ENCODE data around the gene TMOD4.

The TMOD4 gene

GRCh38 chr1:151142411-151143056 is 33.2 kb downstream of the TMOD4 start:
- no peaks in the 10 kb centered on the region for H3K36me3 ChIP-seq (ENCODE audit: insufficient read depth, low read length)
- H3K27ac ChIP-seq (ENCODE audit: low read depth, low read length), result no peak overlapping the region
- no peak overlapping the region for H3K4me3 ChIP-seq (ENCODE audit: low read depth, low read length)
- peaks cover 8% of the 10 kb centered on the region for H3K4me1 ChIP-seq (ENCODE audit: control insufficient read depth, insufficient read depth, low read length, unreplicated experiment)
- peaks cover 14% of the 10 kb centered on the region for H3K27me3 ChIP-seq (ENCODE audit: insufficient read depth, low read length)
- no peak overlapping the region for H2AFZ ChIP-seq (ENCODE audit: low read length, unreplicated experiment)
- no peaks in the 10 kb centered on the region for H3K79me2 ChIP-seq (ENCODE audit: control insufficient read depth, insufficient read depth, low read length, unreplicated experiment)

DNA sequence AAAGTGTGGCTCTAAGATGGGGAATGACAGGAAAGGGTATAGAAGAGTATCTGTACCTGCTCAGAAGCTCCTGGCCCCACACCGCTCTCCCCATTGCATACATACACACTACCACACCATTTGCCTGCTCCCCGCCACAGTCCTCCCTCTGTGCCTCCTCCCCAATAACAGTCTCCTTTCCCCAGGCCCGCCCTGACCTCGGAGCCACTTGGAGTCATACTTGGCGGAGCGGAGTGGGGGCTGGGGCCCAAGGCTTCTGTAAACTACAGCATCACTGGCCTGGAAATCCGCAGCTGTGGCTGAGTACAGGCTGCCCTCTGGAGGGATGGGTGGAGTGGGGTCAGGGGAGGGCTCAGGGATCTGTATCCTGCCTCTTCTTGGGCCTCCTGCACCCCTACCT is 38.0 kb downstream of the TMOD4 start:
- H3K4me1 ChIP-seq (ENCODE audit: control insufficient read depth, insufficient read depth, low read length, unreplicated experiment), result no peaks in the 10 kb centered on the region
- H2AFZ ChIP-seq (ENCODE audit: low read length, unreplicated experiment), result no peak overlapping the region
- H3K27me3 ChIP-seq (ENCODE audit: insufficient read depth, low read length), result 0 out of 2 replicates have a peak, but pooled peaks cover under 1% of the 10 kb centered on the region
- H3K27ac ChIP-seq (ENCODE audit: low read depth, low read length), result no peak overlapping the region
- no peaks in the 10 kb centered on the region for H3K79me2 ChIP-seq (ENCODE audit: control insufficient read depth, insufficient read depth, low read length, unreplicated experiment)
- H3K36me3 ChIP-seq (ENCODE audit: insufficient read depth, low read length), result no peaks in the 10 kb centered on the region
- H3K4me3 ChIP-seq (ENCODE audit: low read depth, low read length), result no peak overlapping the region

- Histone ChIP-seq H3K79me2 (ENCODE audit: control insufficient read depth, insufficient read depth, low read length, unreplicated experiment) (no peaks in the 10 kb centered on the region), H3K36me3 (ENCODE audit: insufficient read depth, low read length) (no peaks in the 10 kb centered on the region), H3K27ac (ENCODE audit: low read depth, low read length) (no peak overlapping the region), H3K4me3 (ENCODE audit: low read depth, low read length) (no peak overlapping the region), H3K4me1 (ENCODE audit: control insufficient read depth, insufficient read depth, low read length, unreplicated experiment) (peaks cover 6% of the 10 kb centered on the region), H3K27me3 (ENCODE audit: insufficient read depth, low read length) (peaks cover 21% of the 10 kb centered on the region), H2AFZ (ENCODE audit: low read length, unreplicated experiment) (no peak overlapping the region)
Measured at GRCh38 chr1:151135433-151136385, 40.1 kb downstream of the TMOD4 start.

GRCh38 chr1:151134991-151135390 is 40.8 kb downstream of the TMOD4 start:
- Histone ChIP-seq H3K4me1 (ENCODE audit: control insufficient read depth, insufficient read depth, low read length, unreplicated experiment) (peaks cover 6% of the 10 kb centered on the region), H3K79me2 (ENCODE audit: control insufficient read depth, insufficient read depth, low read length, unreplicated experiment) (no peaks in the 10 kb centered on the region), H3K36me3 (ENCODE audit: insufficient read depth, low read length) (no peaks in the 10 kb centered on the region), H2AFZ (ENCODE audit: low read length, unreplicated experiment) (no peak overlapping the region), H3K27me3 (ENCODE audit: insufficient read depth, low read length) (peaks cover 25% of the 10 kb centered on the region), H3K27ac (ENCODE audit: low read depth, low read length) (no peak overlapping the region), H3K4me3 (ENCODE audit: low read depth, low read length) (no peak overlapping the region)

DNA sequence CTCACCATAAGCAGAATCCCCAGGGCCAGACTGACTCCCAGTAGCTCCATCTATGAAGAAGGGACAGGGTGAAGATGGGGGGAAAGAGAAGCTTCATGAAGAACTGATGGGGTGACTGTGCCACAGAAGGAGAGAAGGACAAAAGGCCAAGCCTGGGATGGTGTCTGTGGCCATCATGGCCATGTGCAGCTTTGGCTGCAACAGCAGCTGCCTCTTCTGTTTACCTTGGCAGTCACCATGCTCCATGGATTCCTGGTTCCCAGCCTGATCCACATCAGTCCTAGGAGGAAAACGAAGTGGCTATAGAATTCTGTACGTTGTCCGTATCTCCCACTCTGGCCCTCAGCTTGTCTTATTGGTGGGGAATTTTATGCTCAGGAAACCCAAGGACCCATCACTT is 41.4 kb downstream of the TMOD4 start:
- Histone ChIP-seq H3K36me3 (ENCODE audit: insufficient read depth, low read length) (no peaks in the 10 kb centered on the region), H2AFZ (ENCODE audit: low read length, unreplicated experiment) (no peak overlapping the region), H3K4me3 (ENCODE audit: low read depth, low read length) (no peak overlapping the region), H3K79me2 (ENCODE audit: control insufficient read depth, insufficient read depth, low read length, unreplicated experiment) (no peaks in the 10 kb centered on the region), H3K27ac (ENCODE audit: low read depth, low read length) (no peak overlapping the region), H3K27me3 (ENCODE audit: insufficient read depth, low read length) (peaks cover 25% of the 10 kb centered on the region), H3K4me1 (ENCODE audit: control insufficient read depth, insufficient read depth, low read length, unreplicated experiment) (peaks cover 6% of the 10 kb centered on the region)

DNA sequence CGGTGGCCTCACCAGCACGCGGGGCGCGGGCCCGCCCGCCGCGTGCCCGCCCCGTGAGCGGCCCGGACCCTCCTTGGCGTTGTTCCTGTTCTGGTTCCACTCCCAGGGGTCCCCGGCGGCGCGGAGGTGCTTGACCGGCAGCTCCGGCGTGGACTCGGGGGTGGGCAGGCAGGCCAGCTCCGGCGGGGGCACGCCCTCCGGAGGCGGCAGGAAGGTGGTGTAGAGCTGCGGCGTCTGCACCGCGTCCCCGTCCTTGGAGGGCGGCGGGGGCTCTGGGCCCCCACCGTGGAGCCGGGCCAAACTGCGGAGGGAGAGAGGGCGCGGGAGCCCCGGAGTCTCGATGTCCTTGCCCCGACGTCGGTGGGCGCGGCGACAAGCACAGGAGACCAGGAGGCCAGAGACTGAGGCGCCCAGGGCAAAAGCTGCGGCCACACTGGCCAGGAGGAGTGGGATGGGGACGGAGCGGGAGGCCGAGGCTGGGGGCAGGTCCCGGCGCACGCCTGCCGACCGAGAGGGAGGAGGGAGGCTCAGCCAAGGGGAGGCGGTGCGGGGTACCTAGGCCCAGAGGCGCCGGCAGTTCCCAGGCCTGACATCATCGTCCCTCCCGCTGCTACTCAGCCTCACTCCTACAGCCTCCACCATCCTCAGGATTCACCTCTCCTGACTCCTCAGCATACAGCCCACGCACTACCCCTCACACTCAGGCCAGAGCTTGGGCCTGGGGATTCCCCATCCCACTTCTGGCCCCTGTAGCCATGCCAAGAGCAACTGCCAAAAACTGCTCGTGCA is 42.6 kb downstream of the TMOD4 start:
- H3K4me1 ChIP-seq (ENCODE audit: control insufficient read depth, insufficient read depth, low read length, unreplicated experiment), result peaks cover 6% of the 10 kb centered on the region
- no peaks in the 10 kb centered on the region for H3K79me2 ChIP-seq (ENCODE audit: control insufficient read depth, insufficient read depth, low read length, unreplicated experiment)
- peaks cover 25% of the 10 kb centered on the region for H3K27me3 ChIP-seq (ENCODE audit: insufficient read depth, low read length)
- H3K27ac ChIP-seq (ENCODE audit: low read depth, low read length), result no peak overlapping the region
- no peaks in the 10 kb centered on the region for H3K36me3 ChIP-seq (ENCODE audit: insufficient read depth, low read length)
- no peak overlapping the region for H3K4me3 ChIP-seq (ENCODE audit: low read depth, low read length)
- H2AFZ ChIP-seq (ENCODE audit: low read length, unreplicated experiment), result no peak overlapping the region

DNA sequence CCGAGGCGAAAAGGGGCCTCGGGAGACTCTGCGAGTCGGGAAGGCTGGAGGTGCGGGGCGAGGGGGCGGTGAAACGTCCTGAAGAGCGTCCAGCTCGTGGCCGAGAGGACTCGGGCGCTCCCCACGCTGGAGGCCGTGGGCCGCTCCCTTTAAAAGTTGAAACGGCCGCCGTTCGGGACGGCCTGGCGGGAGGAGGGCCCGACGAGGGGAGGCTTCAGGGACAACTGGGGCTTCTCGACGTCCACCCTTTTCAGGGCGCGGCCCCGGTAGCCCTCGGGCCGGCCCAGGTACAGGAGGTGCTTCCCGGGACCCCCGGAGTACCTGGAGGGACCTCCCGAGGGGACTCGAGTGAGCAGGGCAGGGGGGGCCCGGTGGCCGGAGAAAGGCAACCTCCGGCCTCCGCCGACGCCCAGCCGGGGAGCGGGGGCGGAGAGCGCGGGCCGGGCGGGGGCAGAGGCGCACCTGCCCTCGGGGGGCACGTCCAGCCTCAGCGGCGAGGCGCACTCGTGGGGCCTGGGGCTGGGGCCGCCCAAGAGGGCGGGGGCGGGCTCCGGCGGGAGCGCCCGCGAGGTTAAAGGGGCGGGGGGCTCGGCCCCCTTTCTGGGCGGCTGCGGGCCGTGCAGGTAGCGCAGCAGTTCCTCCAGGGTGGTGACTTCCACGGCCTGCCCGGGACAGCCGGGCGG is 43.3 kb downstream of the TMOD4 start:
- H3K79me2 ChIP-seq (ENCODE audit: control insufficient read depth, insufficient read depth, low read length, unreplicated experiment), result no peaks in the 10 kb centered on the region
- peaks cover 25% of the 10 kb centered on the region for H3K27me3 ChIP-seq (ENCODE audit: insufficient read depth, low read length)
- H2AFZ ChIP-seq (ENCODE audit: low read length, unreplicated experiment), result peak overlapping the region; percentile 52
- no peak overlapping the region for H3K27ac ChIP-seq (ENCODE audit: low read depth, low read length)
- H3K4me1 ChIP-seq (ENCODE audit: control insufficient read depth, insufficient read depth, low read length, unreplicated experiment), result peaks cover 6% of the 10 kb centered on the region
- no peaks in the 10 kb centered on the region for H3K36me3 ChIP-seq (ENCODE audit: insufficient read depth, low read length)
- no peak overlapping the region for H3K4me3 ChIP-seq (ENCODE audit: low read depth, low read length)

DNA sequence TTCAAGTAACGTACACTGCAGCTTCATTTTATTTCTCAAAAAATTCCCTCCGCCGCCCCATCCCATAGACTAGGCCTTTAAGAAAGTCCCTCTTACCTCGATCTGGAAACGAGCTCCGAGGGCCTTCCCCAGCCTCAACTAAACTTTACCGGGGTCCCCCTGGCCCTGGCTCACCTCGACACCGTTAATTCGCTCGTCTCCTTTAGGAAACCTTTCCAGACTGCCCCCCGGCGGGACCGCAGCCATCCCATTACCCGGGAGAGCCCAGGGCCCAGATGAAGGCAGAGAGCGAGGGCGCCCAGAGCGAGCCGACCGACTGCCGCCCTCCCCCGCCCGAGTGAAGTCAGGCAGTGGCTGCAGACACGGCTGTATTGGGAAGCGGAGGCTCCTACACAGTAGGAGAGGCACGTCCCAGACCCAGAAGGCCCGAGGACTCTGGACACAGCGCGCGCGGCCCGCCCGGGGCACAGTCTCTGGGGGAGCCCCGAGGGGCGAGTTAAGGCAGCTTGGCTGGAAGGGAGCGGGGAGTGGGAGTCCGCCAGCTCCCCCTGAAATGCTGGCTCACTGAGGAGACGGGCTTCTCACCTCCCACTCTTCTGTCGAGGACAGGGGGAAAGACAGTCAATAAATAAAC is 44.0 kb downstream of the TMOD4 start:
- Histone ChIP-seq H3K36me3 (ENCODE audit: insufficient read depth, low read length) (no peaks in the 10 kb centered on the region), H3K79me2 (ENCODE audit: control insufficient read depth, insufficient read depth, low read length, unreplicated experiment) (no peaks in the 10 kb centered on the region), H3K27ac (ENCODE audit: low read depth, low read length) (no peak overlapping the region), H3K4me3 (ENCODE audit: low read depth, low read length) (peak overlapping the region; percentile 60), H3K27me3 (ENCODE audit: insufficient read depth, low read length) (peaks cover 25% of the 10 kb centered on the region), H3K4me1 (ENCODE audit: control insufficient read depth, insufficient read depth, low read length, unreplicated experiment) (peaks cover 6% of the 10 kb centered on the region), H2AFZ (ENCODE audit: low read length, unreplicated experiment) (peak overlapping the region; percentile 61)

GRCh38 chr1:151130987-151131586 is 44.7 kb downstream of the TMOD4 start:
- Histone ChIP-seq H3K79me2 (ENCODE audit: control insufficient read depth, insufficient read depth, low read length, unreplicated experiment) (no peaks in the 10 kb centered on the region), H3K36me3 (ENCODE audit: insufficient read depth, low read length) (no peaks in the 10 kb centered on the region), H3K4me3 (ENCODE audit: low read depth, low read length) (peak overlapping the region; percentile 60), H3K4me1 (ENCODE audit: control insufficient read depth, insufficient read depth, low read length, unreplicated experiment) (peaks cover 6% of the 10 kb centered on the region), H2AFZ (ENCODE audit: low read length, unreplicated experiment) (peak overlapping the region; percentile 61), H3K27me3 (ENCODE audit: insufficient read depth, low read length) (peaks cover 25% of the 10 kb centered on the region), H3K27ac (ENCODE audit: low read depth, low read length) (no peak overlapping the region)

Measured in ACC112 (cell line).